ENCODE measurements around the gene AGT.
"Not testable (repeated sequence)": the region's sequence is repeated elsewhere in the genome, so short reads cannot be mapped to it uniquely, and the experiment has no call there.

AGT gene

DNA sequence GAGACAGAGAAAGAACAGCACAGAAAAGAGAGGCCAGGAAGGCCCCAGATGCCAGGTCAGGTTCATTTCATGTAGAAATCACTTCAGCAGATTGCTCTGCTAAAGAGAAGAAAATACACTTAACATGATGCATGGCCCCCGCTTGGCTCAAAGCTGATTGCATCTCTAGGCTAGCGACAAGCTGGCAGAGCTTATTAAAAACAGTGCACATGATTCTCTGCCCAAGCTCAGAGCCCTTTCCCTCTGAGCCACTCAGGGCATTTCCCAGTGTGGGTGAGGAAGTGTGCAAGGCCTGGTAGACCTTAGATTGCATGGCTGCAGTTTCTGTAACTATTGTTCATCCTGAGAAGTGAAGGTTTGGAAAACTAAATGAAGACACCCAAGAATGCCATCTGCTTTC is 30.0 kb upstream of the AGT start:
- FAIRE-seq = no peak

- no peak for FAIRE-seq
These were observed 25.8 kb upstream of the AGT start for GRCh38 chr1:230739564-230740290.

DNA sequence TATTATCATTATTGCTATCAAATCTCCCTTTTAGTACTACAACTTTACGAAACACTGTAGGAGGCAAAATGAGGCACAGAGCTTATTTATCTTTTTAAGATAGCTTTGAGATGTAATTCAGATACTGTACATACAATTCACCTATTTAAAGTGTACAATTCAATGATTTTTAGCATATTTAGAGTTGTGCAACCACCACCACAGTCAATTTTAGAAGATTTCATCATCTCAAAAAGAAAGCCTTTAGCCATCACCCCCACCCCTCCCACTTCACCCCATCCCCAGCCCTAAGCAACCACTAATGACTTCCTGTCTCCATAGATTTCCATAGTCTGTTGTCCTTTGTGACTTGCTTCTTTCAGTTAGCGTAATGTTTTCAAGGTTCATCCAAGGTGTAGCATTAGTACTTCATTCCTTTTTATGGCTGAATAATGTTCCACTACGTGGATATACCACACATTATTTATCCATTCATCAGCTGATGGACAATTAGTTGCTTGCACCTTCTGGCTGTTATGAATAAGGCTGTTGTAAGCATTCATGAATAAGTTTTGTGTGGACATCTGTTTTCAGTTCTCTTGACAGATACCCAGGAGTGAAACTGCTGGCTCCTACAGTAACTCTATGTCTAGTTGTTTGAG is 23.8 kb upstream of the AGT start:
- FAIRE-seq = no peak

DNA sequence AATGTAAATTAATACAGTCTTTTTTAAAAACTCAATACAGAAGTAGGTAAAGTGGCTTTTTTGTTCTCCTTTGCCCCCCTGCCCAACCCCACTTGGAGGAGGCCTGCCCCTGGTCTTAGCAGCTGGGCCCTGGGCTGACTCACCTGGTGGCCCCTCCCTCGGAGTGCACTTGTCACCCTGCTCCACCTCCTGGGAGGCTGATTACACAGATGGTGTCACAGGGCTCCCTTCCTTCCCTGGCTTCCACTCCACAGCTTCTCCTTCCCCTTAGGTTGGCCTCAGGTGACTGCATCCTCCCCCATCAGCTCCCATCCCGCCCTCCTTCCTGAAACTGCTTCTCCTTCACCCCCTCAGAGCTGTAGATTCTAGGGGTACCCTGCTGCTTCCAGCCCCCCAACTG is 21.5 kb upstream of the AGT start:
- FAIRE-seq = no peak

DNA sequence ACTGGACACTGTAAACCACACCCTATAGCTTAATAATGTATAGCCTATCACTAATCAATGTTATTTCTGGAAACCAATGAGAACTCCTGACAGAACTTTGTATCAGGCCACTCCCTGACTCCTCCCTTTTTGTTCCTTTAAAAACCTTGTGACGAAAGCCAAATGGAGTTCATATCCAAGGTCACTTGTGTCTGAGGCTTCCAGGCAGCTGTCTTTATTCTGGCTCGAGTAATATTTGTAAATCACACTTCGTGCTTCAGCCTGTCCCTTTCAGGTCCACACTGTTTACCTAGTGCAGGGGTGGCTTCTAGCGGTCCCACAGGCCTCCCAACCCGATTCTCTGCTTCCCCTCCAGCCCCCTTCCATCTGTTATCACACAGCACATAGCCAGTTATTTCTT is 17.1 kb upstream of the AGT start:
- no peak for FAIRE-seq

DNA sequence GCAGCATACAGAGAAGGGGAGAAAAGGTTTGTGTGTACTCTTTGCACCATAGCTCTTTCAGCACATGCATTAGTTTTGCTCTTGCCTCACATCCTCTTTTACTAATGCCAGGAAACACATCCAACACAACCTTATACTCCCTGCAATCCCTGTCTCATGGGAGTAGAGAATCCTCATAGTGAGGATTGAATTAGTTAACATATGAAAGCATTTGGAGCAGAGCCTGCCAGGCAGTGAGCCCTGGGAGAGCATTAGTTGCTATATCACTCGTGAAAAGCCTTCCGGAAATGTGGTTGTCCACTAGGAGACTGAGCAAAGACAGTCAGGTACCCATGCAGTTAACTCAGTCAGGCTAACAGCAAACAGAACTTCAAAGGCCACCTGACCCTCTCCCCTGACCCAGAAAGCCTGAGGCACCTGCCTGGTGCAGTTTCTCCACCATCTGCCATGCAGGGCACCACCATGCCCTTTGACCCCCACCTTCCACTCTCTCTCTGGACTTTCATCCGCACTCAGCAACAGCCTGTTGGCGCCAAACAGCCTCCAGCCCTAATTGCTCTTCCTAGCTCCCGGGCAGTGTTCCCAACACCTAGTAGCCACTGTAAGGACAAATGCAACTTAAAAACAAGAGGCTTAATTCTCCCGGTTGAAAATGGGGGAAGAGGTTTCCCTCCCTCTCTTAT is 14.9 kb upstream of the AGT start:
- no peak for FAIRE-seq

DNA sequence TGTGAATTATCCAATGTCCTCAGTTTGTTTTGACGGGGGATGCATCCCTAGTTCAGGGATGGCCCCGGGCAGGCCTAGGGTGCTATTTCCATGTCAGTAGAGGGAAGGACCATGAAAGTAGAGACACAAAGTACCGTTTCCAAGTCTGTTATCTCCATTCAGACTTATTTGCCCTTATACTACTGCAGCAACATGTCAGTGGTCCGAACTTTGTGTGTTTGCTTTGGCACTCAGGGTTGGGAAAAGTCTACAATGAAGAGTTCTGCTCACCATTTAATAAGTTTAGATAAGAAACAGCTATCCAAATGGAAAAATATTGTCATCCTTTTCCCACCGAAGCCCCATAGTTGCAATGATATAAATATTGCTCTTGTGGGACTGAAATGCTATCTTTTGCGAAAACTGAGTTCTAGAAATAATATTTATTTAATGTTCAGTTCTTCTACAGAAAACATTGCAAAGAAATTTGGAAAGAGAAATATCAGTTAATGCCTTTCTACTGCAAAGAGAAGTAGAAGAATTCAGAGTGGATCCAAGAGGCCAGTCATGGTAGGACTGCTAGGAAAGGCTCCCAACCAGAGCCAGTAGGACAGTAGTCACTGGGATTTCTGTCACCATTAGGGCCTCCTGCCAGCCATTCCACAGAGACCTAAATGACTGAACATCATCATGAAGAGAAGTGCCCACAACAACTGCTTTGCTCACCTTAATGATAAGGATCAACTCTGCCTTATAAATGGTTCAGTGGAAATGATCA is 11.5 kb upstream of the AGT start:
- FAIRE-seq = no peak

DNA sequence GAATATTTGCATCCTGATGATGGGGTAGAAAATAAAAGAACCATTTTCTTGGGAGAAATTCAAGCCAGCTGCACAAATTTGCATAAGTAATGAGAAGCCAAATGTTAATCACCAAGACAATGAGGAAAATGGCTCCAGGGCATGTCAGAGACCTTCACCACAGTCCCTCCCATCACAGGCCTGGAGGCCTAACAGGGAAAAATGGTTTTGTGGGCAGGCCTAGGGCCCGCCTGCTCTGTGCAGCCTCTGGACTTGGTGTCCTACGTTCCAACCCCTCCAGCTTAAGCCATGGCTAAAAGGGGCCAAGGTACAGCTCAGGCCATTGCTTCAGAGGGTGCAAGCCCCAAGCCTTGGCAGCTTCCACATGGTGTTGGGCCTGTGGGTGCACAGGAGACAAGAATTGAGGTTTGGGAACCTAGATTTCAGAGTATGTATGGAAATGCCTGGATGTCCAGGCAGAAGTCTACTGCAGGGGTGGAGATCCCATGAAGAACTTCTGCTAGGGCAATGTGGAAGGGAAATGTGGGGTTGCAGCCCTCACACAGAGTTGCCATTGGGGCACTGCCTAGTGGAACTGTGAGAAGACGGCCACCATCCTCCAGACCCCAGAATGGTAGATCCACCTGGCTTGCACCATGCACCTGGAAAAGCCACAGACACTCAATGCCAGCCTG is 8.1 kb upstream of the AGT start:
- FAIRE-seq = not testable (repeated sequence)

GRCh38 chr1:230717251-230717650 is 3.3 kb upstream of the AGT start:
- no peak for FAIRE-seq

DNA sequence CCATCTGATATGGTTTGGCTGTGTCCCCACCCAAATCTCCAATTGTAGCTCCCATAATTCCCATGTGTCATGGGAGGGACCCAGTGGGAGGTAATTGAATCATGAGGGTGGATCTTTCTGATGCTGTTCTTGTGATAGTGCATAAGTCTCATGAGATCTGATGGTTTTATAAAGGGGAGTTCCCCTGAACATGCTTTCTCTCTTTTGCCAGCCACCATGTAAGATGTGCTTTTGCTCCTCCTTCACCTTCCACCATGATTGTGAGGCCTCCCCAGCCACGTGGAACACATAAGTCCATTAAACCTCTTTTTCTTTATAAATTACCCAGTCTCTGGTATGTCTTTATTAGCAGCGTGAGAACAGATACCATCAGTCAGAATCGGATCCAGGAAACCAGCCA is 2.5 kb upstream of the AGT start:
- not testable (repeated sequence) for FAIRE-seq

GRCh38 chr1:230715510-230715909 is 1.6 kb upstream of the AGT start:
- no peak for FAIRE-seq

- no peak for FAIRE-seq
These were observed 391 bp downstream of the AGT start for GRCh38 chr1:230713547-230713914.

DNA sequence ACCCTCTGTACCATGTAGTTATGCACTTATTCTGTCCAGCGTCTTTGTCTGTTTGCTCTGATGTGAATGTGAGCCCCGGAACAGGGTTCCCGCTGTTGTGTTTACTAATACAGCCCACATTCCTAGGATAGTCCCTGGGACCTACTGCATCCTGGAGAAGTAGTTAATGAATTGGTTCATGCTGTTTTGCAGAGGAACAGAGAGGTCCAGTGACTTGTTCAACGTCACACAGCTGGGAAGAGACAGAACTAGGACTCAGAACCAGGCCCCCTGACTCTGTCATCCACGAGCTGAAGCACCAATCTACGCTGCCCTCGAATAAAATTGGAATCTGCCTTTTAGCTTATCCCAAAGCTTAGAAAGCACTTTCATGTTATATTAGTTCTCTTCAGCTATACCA is 784 bp downstream of the AGT start:
- FAIRE-seq = no peak

DNA sequence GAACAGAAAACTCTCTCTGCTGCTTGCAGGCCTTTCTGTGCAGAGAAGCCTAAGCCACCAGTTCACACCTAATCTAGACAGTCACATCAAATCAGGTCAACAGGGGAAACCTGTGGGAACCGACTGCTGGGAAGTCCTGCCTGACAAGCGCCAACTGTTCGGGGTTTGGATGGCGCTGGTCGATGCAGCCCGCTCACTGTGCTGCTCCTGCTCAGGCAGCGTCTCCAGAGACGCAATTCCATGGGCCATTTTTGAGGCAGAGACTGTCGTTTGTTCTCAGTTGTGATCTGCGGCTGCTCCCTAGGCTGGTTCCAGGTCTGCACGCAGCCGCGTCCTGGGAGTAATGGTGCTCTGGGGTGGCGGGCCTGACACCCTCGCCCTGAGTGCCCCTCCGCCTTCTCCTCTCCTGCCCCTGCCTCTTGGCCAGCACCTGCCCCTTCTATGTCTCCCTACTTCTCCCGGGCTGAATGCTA is 1.4 kb downstream of the AGT start:
- FAIRE-seq = no peak

DNA sequence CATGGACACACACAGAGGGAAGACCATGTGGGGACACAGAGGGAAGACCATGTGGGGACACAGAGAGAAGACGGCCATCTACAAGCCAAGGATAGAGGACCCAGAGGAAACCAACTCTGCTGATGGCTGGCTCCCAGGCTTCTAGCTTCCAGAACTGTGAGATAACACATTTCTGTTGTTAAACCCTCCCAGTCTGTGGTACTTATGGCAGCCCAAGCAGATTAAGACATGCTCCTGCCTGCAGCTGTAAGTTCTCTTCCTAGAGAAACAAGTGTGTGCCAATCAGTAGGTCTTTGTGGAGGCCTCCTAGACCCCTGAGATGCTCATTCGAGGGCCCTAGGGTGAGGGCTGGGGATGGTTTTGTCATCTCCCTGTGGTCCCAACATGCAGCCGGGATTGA is 2.7 kb downstream of the AGT start:
- FAIRE-seq = no peak

- FAIRE-seq = no peak
These were observed 3.4 kb downstream of the AGT start for GRCh38 chr1:230710543-230710904.

DNA sequence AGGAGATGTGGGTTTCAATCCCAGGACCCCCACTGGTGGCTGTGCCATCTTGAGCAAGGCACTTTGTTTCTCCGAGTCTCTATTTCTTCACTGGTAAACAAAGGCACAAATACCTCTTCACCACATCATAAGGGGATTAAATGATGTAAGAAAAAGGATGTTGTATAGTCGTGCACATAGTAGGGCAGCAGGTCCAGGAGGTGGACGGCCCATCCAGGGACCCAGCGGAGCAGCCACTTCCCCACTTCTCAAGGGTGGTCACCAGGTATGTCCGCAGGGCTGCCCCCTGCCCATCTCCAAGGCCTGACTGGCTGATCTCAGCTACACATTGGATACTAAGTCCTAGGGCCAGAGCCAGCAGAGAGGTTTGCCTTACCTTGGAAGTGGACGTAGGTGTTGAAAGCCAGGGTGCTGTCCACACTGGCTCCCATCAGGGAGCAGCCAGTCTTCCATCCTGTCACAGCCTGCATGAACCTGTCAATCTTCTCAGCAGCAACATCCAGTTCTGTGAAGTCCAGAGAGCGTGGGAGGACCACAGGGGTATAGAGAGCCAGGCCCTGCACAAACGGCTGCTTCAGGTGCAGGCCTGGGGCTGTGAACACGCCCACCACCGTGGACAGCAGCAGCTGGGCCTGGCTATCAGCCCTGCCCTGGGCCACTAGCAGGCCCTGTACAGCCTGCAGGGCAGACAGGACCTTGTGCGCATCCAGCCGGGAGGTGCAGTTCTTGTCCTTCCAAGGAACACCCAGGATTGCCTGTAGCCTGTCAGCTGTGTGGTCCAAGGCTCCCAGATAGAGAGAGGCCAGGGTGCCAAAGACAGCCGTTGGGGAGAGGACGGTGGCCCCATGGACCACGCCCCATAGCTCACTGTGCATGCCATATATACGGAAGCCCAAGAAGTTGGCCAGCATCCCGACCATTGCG is 4.0 kb downstream of the AGT start:
- FAIRE-seq = no peak

GRCh38 chr1:230708631-230709580 is 5.0 kb downstream of the AGT start:
- no peak for FAIRE-seq

DNA sequence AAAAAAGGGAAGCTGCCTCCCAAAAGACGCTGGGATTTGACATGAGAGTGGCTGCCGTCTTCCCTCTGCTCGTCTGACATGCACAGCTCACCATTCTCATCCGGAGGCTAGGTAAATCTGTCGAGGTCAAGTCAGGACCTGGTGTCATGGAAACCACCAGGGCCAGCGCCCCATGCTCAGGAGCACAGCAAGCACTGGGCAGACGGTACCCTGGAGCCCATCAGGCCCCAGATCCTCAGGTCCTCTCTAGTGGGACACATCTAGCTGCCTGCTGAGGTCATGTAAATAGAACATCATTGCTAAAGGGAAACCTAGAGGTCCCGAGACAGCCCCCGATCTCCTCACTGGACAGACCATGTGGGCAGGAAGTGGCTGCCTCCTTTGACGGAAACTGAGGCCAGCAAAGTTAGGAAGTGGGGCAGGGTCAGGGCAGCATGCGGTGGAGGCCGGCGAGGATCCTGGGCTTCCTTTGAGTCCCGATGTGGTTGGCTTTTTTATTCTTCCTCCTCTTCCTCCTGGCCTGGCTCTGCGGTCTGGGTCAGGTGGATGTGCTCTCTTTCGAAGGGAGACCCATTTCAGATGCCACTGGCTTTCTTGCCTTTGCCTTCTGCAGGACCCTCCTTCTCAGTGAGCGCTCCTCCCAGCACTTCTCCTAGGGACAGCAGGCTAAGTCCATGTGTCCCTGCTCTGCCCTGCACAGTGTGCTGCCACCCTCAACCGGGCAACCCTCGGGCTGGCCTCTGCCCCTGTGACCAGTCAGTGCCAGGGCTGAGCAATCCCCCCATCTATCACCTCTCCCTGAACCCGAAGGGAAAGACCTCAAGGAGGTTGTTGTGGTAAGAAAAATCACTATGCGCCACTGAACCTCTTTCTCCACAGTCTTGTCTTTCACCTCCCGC is 5.9 kb downstream of the AGT start:
- FAIRE-seq = no peak

Data from TTC549 (cell line).